H9 (cell line): ENCODE data around the gene SMCP. TPM values are rescaled to one million over a fixed set of nuclear protein-coding genes. Genes with fewer than 3 reads are reported as not detected.

Source experiments
- DNase-seq: peaks from one replicate; pipeline ENCODE4 v3.0.0-alpha.2; 2017
- H2AFZ ChIP-seq: one replicate; pipeline ENCODE4 v1.6.1; 2013; ENCODE audit warnings: mild to moderate bottlenecking, low read length, control low read depth, moderate library complexity
- H2AK5ac ChIP-seq: 2 replicates; pipeline ENCODE4 v1.6.1; 2013; ENCODE audit warnings: low read length, control low read depth, mixed read lengths; ENCODE audit not compliant: insufficient read length
- H2BK120ac ChIP-seq: one replicate; pipeline ENCODE4 v1.6.1; 2013; ENCODE audit warnings: low read depth, mild to moderate bottlenecking, low read length, control low read depth, inconsistent platforms; ENCODE audit not compliant: poor library complexity, severe bottlenecking
- H2BK12ac ChIP-seq: 2 replicates; pipeline ENCODE4 v1.6.1; 2013; ENCODE audit warnings: low read length, control low read depth, mixed read lengths, low read depth; ENCODE audit not compliant: insufficient read length
- H2BK15ac ChIP-seq: 2 replicates; pipeline ENCODE4 v1.6.1; 2013; ENCODE audit warnings: low read depth, low read length, control low read depth
- H2BK20ac ChIP-seq: one replicate; pipeline ENCODE4 v1.6.1; 2013; ENCODE audit warnings: low read depth, mild to moderate bottlenecking, low read length, control low read depth, inconsistent platforms; ENCODE audit not compliant: poor library complexity, severe bottlenecking
- H2BK5ac ChIP-seq: 2 replicates; pipeline ENCODE4 v1.6.1; 2013; ENCODE audit warnings: low read length, control low read depth, mixed read lengths; ENCODE audit not compliant: insufficient read length
- H3K14ac ChIP-seq: 2 replicates; pipeline ENCODE4 v1.6.1; 2013; ENCODE audit warnings: low read length, control low read depth; ENCODE audit not compliant: insufficient read depth
- H3K18ac ChIP-seq: 2 replicates; pipeline ENCODE4 v1.6.1; 2013; ENCODE audit warnings: low read depth, mild to moderate bottlenecking, mixed read lengths, low read length, control low read depth; ENCODE audit not compliant: insufficient read length
- H3K23ac ChIP-seq: 2 replicates; pipeline ENCODE4 v1.6.1; 2013; ENCODE audit warnings: low read length, control low read depth, mixed read lengths, low read depth; ENCODE audit not compliant: insufficient read length
- H3K23me2 ChIP-seq: 2 replicates; pipeline ENCODE4 v1.6.1; 2013; ENCODE audit warnings: low read depth, mild to moderate bottlenecking, mixed read lengths, low read length, control low read depth; ENCODE audit not compliant: insufficient read length, poor library complexity, severe bottlenecking
- H3K27ac ChIP-seq: 2 replicates; pipeline ENCODE4 v1.5.1; 2013; ENCODE audit warnings: low read length, control low read depth, mixed read lengths, low read depth; ENCODE audit not compliant: insufficient read length
- H3K27me3 ChIP-seq: 2 replicates; pipeline ENCODE4 v1.6.1; 2013; ENCODE audit warnings: low read length, control low read depth, inconsistent platforms; ENCODE audit not compliant: insufficient read depth
- H3K4ac ChIP-seq: 2 replicates; pipeline ENCODE4 v1.6.1; 2013; ENCODE audit warnings: low read depth, mild to moderate bottlenecking, control low read depth, inconsistent platforms, low read length, moderate library complexity
- H3K4me1 ChIP-seq: 2 replicates; pipeline ENCODE4 v1.6.1; 2013; ENCODE audit warnings: low read length, control low read depth, inconsistent platforms; ENCODE audit not compliant: insufficient read depth
- H3K4me2 ChIP-seq: 2 replicates; pipeline ENCODE4 v1.6.1; 2013; ENCODE audit warnings: low read length, control low read depth, mixed read lengths; ENCODE audit not compliant: insufficient read length, insufficient read depth
- H3K56ac ChIP-seq: 2 replicates; pipeline ENCODE4 v1.6.1; 2013; ENCODE audit warnings: low read depth, mild to moderate bottlenecking, mixed read lengths, low read length, control low read depth; ENCODE audit not compliant: insufficient read length
- H3K79me1 ChIP-seq: 2 replicates; pipeline ENCODE4 v1.6.1; 2013; ENCODE audit warnings: low read depth, mild to moderate bottlenecking, moderate library complexity, low read length, control low read depth, inconsistent platforms; ENCODE audit not compliant: insufficient read depth, poor library complexity, severe bottlenecking
- H3K79me2 ChIP-seq: 2 replicates; pipeline ENCODE4 v1.6.1; 2013; ENCODE audit warnings: low read length, control low read depth, inconsistent platforms; ENCODE audit not compliant: insufficient read depth
- H3K9ac ChIP-seq: 2 replicates; pipeline ENCODE4 v1.6.1; 2013; ENCODE audit warnings: low read length, control low read depth, mixed read lengths; ENCODE audit not compliant: insufficient read length; ENCODE audit errors: extremely low read depth
- H3K9me3 ChIP-seq: one replicate; pipeline ENCODE4 v1.6.1; 2013; ENCODE audit warnings: low read depth, low read length, inconsistent platforms; ENCODE audit not compliant: control insufficient read depth
- H3T11ph ChIP-seq: one replicate; pipeline ENCODE4 v1.6.1; 2013; ENCODE audit warnings: mild to moderate bottlenecking, low read length, control low read depth, inconsistent platforms
- H4K20me1 ChIP-seq: one replicate; pipeline ENCODE4 v1.6.1; 2013; ENCODE audit not compliant: control insufficient read depth, insufficient read length, insufficient read depth
- H4K5ac ChIP-seq: 2 replicates; pipeline ENCODE4 v1.6.1; 2013; ENCODE audit warnings: low read depth, mild to moderate bottlenecking, mixed read lengths, low read length, control low read depth; ENCODE audit not compliant: insufficient read length
- H4K8ac ChIP-seq: replicated peaks from 2 replicates; pipeline ENCODE4 v1.6.1; 2013; ENCODE audit warnings: low read length, control low read depth, mixed read lengths, low read depth; ENCODE audit not compliant: insufficient read length
- H4K91ac ChIP-seq: 2 replicates; pipeline ENCODE4 v1.6.1; 2013; ENCODE audit warnings: low read depth, mild to moderate bottlenecking, moderate library complexity, mixed read lengths, low read length, control low read depth; ENCODE audit not compliant: insufficient read length
- H3K27ac Mint-ChIP-seq, 3 experiments: 2 replicates in 2 of 3; 3 replicates in 1 of 3; pipeline ENCODE4 v1.8.0; 2020 to 2021; ENCODE audit warnings: mixed read lengths in 3 of 3, mild to moderate bottlenecking in 1 of 3, moderate library complexity in 1 of 3
- H3K27me3 Mint-ChIP-seq: 2 replicates; pipeline ENCODE4 v1.8.0; 2021; ENCODE audit warnings: low read depth, mild to moderate bottlenecking, moderate library complexity, mixed read lengths
- H3K36me3 Mint-ChIP-seq, 3 experiments: 2 replicates in 2 of 3; 3 replicates in 1 of 3; pipeline ENCODE4 v1.8.0; 2020 to 2021; ENCODE audit warnings: low read depth in 3 of 3, mixed read lengths in 3 of 3; ENCODE audit not compliant: insufficient read depth in 1 of 3
- H3K4me1 Mint-ChIP-seq, 2 experiments: 2 replicates each; pipeline ENCODE4 v1.8.0; 2020; ENCODE audit warnings: mixed read lengths in 2 of 2
- H3K4me3 Mint-ChIP-seq, 2 experiments: 2 replicates in 1 of 2; 3 replicates in 1 of 2; pipeline ENCODE4 v1.8.0; 2020 to 2021; ENCODE audit warnings: mild to moderate bottlenecking in 2 of 2, mixed read lengths in 2 of 2, moderate library complexity in 1 of 2
- H3K9me3 Mint-ChIP-seq, 2 experiments: 2 replicates in 1 of 2; 3 replicates in 1 of 2; pipeline ENCODE4 v1.8.0; 2020; ENCODE audit warnings: mild to moderate bottlenecking in 2 of 2, mixed read lengths in 2 of 2, moderate library complexity in 1 of 2
- WGBS: extraction: QIAGEN DNeasy Blood & Tissue Kit; methylation state at CpG from one replicate; pipeline ENCODE4 v1.1.7; 2013; ENCODE audit warnings: missing lambda C conversion rate, low lambda C conversion rate, mixed read lengths; ENCODE audit not compliant: insufficient read length; ENCODE audit errors: extremely low coverage; 5-methylcytosine and 5-hydroxymethylcytosine counted together
- total RNA-seq: library from RNA; stranded (reverse); gene quantifications from 2 replicates; pipeline ENCODE4 v1.2.1, GENCODE V29; 2021
- TF ChIP-seq, protein P1 (sequence below): fragments of 200-600 bp; sonication (generic); conservative IDR thresholded peaks from 3 replicates; pipeline ENCODE4 v1.8.0; 2021; ENCODE audit warnings: antibody characterized with exemption, mild to moderate bottlenecking

Gene SMCP
- total RNA-seq, 1 experiment from 2014 or later: not detected

DNA sequence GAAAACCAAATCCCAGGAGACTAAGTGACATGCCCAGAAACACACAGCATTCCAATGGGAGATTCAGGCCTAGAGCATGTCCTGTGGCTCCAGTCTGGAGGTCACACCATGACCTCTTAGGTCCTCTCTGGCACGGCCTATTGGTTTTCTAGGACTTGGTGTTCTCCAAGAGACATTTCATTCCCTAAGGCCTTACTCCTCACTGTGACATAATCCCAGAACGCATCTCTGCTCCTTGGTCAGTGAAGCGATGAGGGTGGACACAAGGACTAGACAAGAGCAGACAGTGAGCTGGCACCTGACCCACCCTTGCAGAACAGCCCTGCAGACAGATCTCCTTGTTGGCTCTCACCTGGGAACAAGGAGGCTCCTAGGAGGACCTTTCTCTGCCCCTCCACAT is 31.1 kb downstream of the SMCP start:
- Histone ChIP-seq H3K4me1 (no peaks in the 10 kb centered on the region), H4K5ac (no peak overlapping the region), H3K9me3 (no peaks in the 10 kb centered on the region), H4K8ac (no peak overlapping the region), H2BK5ac (no peak overlapping the region), H3K4ac (no peak overlapping the region), H2BK15ac (no peak overlapping the region), H2AFZ (no peak overlapping the region), H3K27me3 (no peaks in the 10 kb centered on the region), H3K9ac (no peak overlapping the region), H3K23ac (no peak overlapping the region), H3K4me2 (no peak overlapping the region), H2BK12ac (no peak overlapping the region), H3K18ac (no peak overlapping the region), H2BK120ac (no peak overlapping the region), H3K27ac (no peak overlapping the region), H3K56ac (no peak overlapping the region), H2AK5ac (no peak overlapping the region), H3K14ac (no peak overlapping the region), H3K79me2 (no peaks in the 10 kb centered on the region), H3K79me1 (no peaks in the 10 kb centered on the region), H3K23me2 (no peaks in the 10 kb centered on the region), H4K91ac (no peak overlapping the region), H4K20me1 (no peaks in the 10 kb centered on the region), H2BK20ac (no peak overlapping the region), H3T11ph (no peak overlapping the region)
- WGBS: no CpG with 5 or more reads among the region's 3 CpGs
- Mint-ChIP-seq H3K4me3 (no peak overlapping the region), H3K27me3 (peaks cover 8% of the 10 kb centered on the region), H3K9me3 (peaks cover 73 to 87% of the 10 kb centered on the region in 2 experiments), H3K36me3 (peaks cover 3 to 31% (median 5%) of the 10 kb centered on the region in 3 experiments; a peak in 5 of 7 replicates), H3K27ac (no peak overlapping the region), H3K4me1 (no peaks in the 10 kb centered on the region)
- DNase-seq: no peak
- TF ChIP-seq, protein P1, sequence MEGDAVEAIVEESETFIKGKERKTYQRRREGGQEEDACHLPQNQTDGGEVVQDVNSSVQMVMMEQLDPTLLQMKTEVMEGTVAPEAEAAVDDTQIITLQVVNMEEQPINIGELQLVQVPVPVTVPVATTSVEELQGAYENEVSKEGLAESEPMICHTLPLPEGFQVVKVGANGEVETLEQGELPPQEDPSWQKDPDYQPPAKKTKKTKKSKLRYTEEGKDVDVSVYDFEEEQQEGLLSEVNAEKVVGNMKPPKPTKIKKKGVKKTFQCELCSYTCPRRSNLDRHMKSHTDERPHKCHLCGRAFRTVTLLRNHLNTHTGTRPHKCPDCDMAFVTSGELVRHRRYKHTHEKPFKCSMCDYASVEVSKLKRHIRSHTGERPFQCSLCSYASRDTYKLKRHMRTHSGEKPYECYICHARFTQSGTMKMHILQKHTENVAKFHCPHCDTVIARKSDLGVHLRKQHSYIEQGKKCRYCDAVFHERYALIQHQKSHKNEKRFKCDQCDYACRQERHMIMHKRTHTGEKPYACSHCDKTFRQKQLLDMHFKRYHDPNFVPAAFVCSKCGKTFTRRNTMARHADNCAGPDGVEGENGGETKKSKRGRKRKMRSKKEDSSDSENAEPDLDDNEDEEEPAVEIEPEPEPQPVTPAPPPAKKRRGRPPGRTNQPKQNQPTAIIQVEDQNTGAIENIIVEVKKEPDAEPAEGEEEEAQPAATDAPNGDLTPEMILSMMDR: no peak
